Esophagus (tissue), 2 donors: ENCODE results near the gene GMDS. TPM values are rescaled to one million over a fixed set of nuclear protein-coding genes. Genes with fewer than 3 reads are reported as not detected.

Experiments
- H3K27ac ChIP-seq, 2 donors: one replicate each; pipeline ENCODE4 v1.5.1; 2013; ENCODE audit warnings: low read depth in 2 of 2, mild to moderate bottlenecking in 2 of 2, inconsistent platforms in 1 of 2, low read length in 1 of 2, moderate library complexity in 1 of 2
- H3K27me3 ChIP-seq, 2 donors: one replicate each; pipeline ENCODE4 v1.6.1; 2013; ENCODE audit warnings: low read length in 2 of 2, control low read depth in 1 of 2, mild to moderate bottlenecking in 1 of 2; ENCODE audit not compliant: insufficient read depth in 2 of 2, control insufficient read depth in 1 of 2
- H3K36me3 ChIP-seq, 2 donors: one replicate each; pipeline ENCODE4 v1.6.1; 2013; ENCODE audit warnings: low read length in 1 of 2; ENCODE audit not compliant: control insufficient read depth in 2 of 2, insufficient read depth in 2 of 2
- H3K4me1 ChIP-seq, 2 donors: one replicate each; pipeline ENCODE4 v1.6.1; 2013; ENCODE audit warnings: low read length in 1 of 2; ENCODE audit not compliant: control insufficient read depth in 2 of 2, insufficient read depth in 2 of 2
- H3K4me3 ChIP-seq, 2 donors: one replicate each; pipeline ENCODE4 v1.5.1; 2013; ENCODE audit warnings: low read length in 2 of 2, mild to moderate bottlenecking in 2 of 2, low read depth in 1 of 2, moderate library complexity in 1 of 2
- H3K9me3 ChIP-seq, 2 donors: one replicate each; pipeline ENCODE4 v1.6.1; 2013; ENCODE audit warnings: mild to moderate bottlenecking in 2 of 2, low read depth in 1 of 2, low read length in 1 of 2, moderate library complexity in 1 of 2; ENCODE audit not compliant: control insufficient read depth in 2 of 2, insufficient read depth in 1 of 2
- WGBS, 2 donors: extraction: QIAGEN DNeasy Blood & Tissue Kit; methylation state at CpG; one replicate each; pipeline ENCODE4 v1.1.7; 2013; 5-methylcytosine and 5-hydroxymethylcytosine counted together
- polyA plus RNA-seq, 2 donors: library from polyadenylated mRNA; stranded (reverse); fragments of 200-250 nt; gene quantifications; one replicate each; pipeline ENCODE4 v1.2.3, GENCODE V29; 2013
- donor health status: healthy with polysubstance abuse.
- donor health status: Bipolar disorder and iron deficiency.

GMDS gene
- polyA plus RNA-seq, 2 donors, result 42.4 to 54.5 TPM

DNA sequence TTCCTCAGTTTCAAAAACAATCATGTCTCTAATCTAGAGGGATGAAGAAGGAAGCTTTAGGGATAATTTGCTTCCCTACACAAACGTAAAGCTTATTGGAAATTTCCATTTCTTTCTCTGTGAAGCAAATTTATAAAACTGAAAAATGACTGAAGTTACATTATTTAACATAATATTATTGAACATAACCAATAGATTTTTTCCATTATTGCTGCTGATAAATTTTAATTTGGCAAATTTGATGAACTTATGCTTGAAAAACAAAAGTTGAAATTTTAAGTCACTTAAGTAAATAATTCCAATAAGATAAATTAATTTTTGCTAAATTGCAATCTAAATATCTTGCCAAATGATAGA, 140.9 kb downstream of the GMDS start:
- Histone ChIP-seq H3K4me1 (no peaks in the 10 kb centered on the region), H3K27ac (no peak overlapping the region), H3K36me3 (peaks cover 0 to 4% of the 10 kb centered on the region in 2 donors), H3K4me3 (no peak overlapping the region), H3K9me3 (no peaks in the 10 kb centered on the region), H3K27me3 (no peaks in the 10 kb centered on the region)
- WGBS, 2 donors, result 8 to 9% methylated on average over 1 of the region's 1 CpG

DNA sequence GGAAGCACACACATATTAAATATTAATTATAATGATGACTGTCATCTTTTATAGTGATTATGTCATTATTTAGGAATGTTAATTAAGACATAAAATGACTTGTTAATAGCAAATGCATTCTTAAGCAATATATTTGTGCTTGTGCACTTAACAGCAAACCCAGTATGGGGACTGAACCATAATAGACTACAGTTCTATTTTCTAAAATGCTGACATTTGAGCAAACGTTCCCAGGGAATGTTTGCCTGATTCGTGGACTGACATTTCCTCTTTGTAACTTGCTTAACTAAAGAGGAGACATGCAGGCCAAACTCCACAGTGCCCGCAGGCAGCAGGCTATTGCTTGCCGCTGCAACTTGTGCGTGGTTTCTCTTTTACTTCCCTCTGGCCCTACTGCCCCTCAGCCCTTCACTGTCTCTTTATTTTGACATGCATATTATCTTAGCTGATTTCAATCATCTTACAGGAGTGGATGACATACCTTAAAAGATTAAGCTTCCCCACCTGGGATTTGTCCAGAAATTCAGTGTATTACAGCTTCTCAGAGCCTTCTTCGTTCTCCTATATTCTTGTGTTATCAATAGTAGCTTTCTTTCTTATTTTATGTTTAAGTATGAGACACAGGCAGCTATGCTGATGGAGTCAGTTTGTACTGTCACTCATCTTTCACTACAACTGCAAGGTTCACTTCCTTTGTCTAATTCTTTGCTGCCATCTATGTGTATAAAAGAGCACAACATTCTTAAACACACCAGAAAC, 141.5 kb downstream of the GMDS start:
- H3K27ac ChIP-seq, result no peak overlapping the region
- no peaks in the 10 kb centered on the region for H3K27me3 ChIP-seq
- H3K4me3 ChIP-seq, result no peak overlapping the region
- H3K36me3 ChIP-seq, result peaks cover 0 to 1% of the 10 kb centered on the region in 2 donors
- no peaks in the 10 kb centered on the region for H3K4me1 ChIP-seq
- WGBS, 2 donors, result 54 to 57% methylated on average over 6 of the region's 6 CpGs
- no peaks in the 10 kb centered on the region for H3K9me3 ChIP-seq

DNA sequence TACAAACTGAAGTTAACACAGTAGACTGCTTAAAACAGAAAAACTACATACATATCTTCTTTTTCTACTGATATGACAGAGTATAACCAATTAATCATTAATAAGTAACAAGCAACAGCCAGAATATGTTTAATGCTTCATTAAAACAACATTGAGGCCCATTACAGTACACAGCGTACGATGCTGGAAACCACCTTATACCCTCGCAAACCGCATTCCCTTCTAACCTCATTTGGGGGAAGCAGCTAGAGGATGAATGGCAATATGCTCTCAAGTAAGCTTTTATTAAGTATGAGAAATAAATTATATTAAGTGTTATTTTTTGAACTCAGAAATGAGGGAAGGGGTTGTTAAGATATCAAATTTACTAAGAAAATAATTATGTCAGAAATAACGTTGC, 142.4 kb downstream of the GMDS start:
- WGBS, 2 donors, result 89 to 91% methylated on average over 5 of the region's 5 CpGs
- no peaks in the 10 kb centered on the region for H3K36me3 ChIP-seq
- no peaks in the 10 kb centered on the region for H3K27me3 ChIP-seq
- no peaks in the 10 kb centered on the region for H3K9me3 ChIP-seq
- H3K4me1 ChIP-seq, result no peaks in the 10 kb centered on the region
- no peak overlapping the region for H3K27ac ChIP-seq
- no peak overlapping the region for H3K4me3 ChIP-seq

DNA sequence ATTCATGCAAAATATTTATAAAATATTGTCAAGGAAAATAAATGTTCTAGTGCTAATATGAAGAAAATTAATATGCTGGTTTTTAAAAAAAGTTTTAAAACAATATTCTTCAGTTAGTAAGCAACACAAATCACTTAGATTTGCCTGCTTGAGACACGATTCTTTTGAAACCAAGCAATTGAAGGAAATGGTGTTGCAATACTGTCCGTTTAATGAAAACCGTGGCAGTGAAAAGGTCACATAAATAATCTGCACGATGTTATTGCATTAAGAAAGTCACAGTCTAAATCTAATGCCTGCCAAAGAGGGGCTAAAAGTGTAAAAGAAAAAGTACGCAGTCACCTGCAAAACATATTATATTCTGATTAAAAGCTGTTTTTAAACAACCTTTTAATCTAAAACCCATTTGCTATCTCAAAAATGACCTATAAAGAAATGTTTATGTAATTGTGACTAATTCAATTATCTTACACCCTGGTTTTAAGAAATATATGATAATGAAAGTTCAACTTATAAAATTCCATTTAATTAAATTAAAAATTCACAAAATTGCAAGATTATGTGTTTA, 143.0 kb downstream of the GMDS start:
- H3K4me1 ChIP-seq, result no peaks in the 10 kb centered on the region
- no peaks in the 10 kb centered on the region for H3K27me3 ChIP-seq
- no peaks in the 10 kb centered on the region for H3K36me3 ChIP-seq
- H3K27ac ChIP-seq, result no peak overlapping the region
- no peaks in the 10 kb centered on the region for H3K9me3 ChIP-seq
- WGBS, 2 donors, result 63 to 79% methylated on average over 5 of the region's 5 CpGs
- H3K4me3 ChIP-seq, result no peak overlapping the region

DNA sequence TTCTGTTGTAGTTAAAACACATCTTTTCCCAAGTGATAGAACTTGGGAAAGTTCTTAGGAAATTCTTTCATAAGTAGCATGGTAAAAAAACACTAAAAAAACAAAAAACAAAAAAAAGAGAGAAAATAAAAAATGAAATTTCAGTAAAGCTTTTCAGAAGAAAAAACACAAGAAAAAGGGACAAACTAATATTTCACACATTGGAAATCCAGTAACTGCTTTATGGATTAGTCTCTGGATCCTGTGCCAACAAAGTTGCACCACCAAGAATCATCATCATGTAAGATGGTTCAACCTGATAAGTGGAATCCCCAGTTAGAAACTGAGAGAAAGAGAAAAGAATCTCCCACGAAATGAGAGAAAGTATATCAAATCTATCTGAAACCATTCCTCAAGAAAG, 144.2 kb downstream of the GMDS start:
- H3K36me3 ChIP-seq, result no peaks in the 10 kb centered on the region
- H3K9me3 ChIP-seq, result no peaks in the 10 kb centered on the region
- 91 to 95% methylated on average over 1 of the region's 1 CpG for WGBS, 2 donors
- no peaks in the 10 kb centered on the region for H3K27me3 ChIP-seq
- H3K4me1 ChIP-seq, result no peaks in the 10 kb centered on the region
- H3K4me3 ChIP-seq, result no peak overlapping the region
- H3K27ac ChIP-seq, result no peak overlapping the region

DNA sequence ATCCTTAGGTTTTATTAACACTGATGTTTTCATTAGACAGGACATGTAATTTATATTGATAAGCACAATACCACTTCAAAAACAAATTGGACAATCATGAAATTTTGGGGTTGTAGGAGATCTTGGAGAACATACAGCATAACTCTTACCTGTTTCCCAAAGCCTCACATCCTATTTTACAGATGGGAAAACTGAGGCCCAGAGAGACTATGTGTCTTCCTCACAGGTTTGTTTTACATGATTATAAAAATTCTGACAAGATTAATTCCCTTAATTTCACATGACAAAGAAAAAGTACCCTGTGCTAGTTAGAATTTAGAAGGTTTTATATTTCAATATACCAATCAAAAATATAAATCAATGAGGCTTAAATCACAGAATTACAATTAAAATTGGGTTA, 145.5 kb downstream of the GMDS start:
- H3K4me3 ChIP-seq, result no peak overlapping the region
- H3K27me3 ChIP-seq, result no peaks in the 10 kb centered on the region
- H3K27ac ChIP-seq, result no peak overlapping the region
- H3K36me3 ChIP-seq, result no peaks in the 10 kb centered on the region
- no peaks in the 10 kb centered on the region for H3K9me3 ChIP-seq
- no peaks in the 10 kb centered on the region for H3K4me1 ChIP-seq

DNA sequence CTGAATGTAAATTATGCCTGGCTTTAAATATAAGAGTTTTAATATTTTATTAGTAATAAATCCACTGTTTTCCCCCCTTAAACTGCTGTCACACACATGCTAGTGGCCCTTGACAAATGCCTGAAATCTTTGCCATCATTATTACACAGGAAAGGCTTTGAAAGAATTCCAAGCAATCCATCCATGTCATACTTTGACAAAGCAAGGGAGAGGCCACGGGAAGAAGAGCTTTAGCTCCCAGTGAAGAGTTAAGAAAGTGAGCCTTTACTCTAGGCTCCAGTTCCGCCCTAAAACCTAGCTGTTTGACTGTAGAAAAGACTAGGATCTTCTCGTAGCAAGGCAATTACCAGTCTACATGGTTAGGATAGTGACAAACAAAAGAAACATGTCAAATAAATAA, 147.9 kb downstream of the GMDS start:
- H3K36me3 ChIP-seq, result no peaks in the 10 kb centered on the region
- H3K4me3 ChIP-seq, result no peak overlapping the region
- WGBS, 2 donors, result 81 to 94% methylated on average over 3 of the region's 3 CpGs
- no peaks in the 10 kb centered on the region for H3K9me3 ChIP-seq
- H3K27ac ChIP-seq, result no peak overlapping the region
- H3K4me1 ChIP-seq, result no peaks in the 10 kb centered on the region
- H3K27me3 ChIP-seq, result no peaks in the 10 kb centered on the region

DNA sequence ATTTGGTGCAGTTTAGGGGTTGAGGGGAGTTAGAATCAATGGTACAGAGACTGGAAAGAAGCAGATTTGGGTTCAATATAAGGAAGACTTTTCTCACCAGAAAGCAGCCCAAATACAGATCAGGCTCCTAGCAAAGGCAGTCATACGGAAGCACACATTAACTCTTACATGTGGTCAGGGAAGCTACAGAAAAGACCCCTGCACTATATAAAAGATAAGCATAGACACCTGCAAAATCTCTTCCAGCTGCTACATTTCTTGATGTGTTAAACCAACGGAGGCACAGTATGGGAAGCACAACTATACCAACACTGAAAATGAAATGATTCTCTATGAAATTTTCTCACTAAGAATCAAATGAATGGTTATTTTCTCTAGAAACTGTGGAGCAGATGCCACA, 150.8 kb downstream of the GMDS start:
- H3K4me1 ChIP-seq, result no peaks in the 10 kb centered on the region
- no peaks in the 10 kb centered on the region for H3K27me3 ChIP-seq
- H3K36me3 ChIP-seq, result no peaks in the 10 kb centered on the region
- H3K4me3 ChIP-seq, result no peak overlapping the region
- H3K9me3 ChIP-seq, result no peaks in the 10 kb centered on the region
- H3K27ac ChIP-seq, result no peak overlapping the region
- WGBS, 2 donors, result 97 to 98% methylated on average over 2 of the region's 2 CpGs

DNA sequence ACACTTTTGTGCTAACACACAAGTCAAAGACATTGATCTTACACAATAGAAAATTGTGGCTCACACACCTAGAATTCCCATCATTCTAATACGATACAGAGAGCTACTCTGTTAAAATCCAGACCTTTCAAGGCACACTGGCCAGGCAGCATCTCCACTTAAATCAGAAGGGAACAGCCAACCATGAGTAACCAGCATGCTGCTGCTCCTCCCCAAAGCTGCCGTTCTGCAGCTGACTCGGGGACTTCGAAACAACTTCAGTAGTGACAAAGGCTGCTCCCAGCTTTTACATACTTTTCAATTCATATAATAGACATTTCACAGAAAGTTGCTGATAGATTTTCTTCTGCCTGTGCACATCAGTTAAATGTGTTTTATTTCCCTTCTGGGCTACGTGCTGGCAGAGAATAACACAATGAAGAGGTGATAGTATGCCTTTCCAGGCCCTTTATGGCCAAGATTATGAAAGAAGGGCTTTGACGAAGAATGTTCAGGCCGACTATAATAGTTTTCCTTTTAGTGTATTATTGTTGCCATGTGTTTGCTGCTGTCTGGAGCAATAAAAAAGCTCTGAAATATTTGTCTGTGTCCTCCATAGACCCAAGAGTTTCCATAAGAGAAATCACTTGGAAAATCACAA, 159.0 kb downstream of the GMDS start:
- 89 to 91% methylated on average over 7 of the region's 7 CpGs for WGBS, 2 donors
- H3K9me3 ChIP-seq, result no peaks in the 10 kb centered on the region

DNA sequence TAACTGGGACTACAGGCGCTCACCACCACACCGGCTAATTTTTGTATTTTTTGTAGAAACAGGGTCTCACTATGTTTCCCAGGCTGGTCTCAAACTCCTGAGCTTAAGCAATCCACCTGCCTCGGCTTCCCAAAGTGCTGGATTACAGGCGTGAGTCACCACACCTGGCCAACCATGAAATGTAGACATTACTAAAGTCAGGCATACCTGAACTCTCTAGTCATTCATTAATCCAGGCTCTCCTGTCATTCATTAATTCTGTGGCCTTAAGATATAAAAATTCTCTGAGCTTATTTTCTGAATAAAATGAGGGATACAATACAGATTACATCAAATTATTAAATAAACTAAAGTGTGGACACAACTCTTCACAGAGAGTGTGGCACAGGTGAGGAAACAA, 159.7 kb downstream of the GMDS start:
- Histone ChIP-seq H3K9me3 (no peaks in the 10 kb centered on the region), H3K36me3 (no peaks in the 10 kb centered on the region), H3K4me3 (no peak overlapping the region), H3K27me3 (no peaks in the 10 kb centered on the region), H3K27ac (no peak overlapping the region), H3K4me1 (no peaks in the 10 kb centered on the region)
- 89 to 91% methylated on average over 4 of the region's 4 CpGs for WGBS, 2 donors

More for the DNA sequence above, 159.0 kb downstream of the GMDS start:
- H3K4me1 ChIP-seq, result no peaks in the 10 kb centered on the region
- H3K36me3 ChIP-seq, result no peaks in the 10 kb centered on the region
- H3K27me3 ChIP-seq, result no peaks in the 10 kb centered on the region
- H3K4me3 ChIP-seq, result no peak overlapping the region
- no peak overlapping the region for H3K27ac ChIP-seq
